ENCODE results near the gene TCTN1.
"Not testable (repeated sequence)": the region's sequence is repeated elsewhere in the genome, so short reads cannot be mapped to it uniquely, and the experiment has no call there.

Gene TCTN1

GRCh38 chr12:110613771-110614684 lies at the start of gene TCTN1:
Gene TCTN1 (plus strand): TSS chr12:110614129. CDS start chr12:110614183, 54 bp downstream.
- peak; percentile 98 for DNase-seq

- DNase-seq = no peak
Observed at GRCh38 chr12:110564471-110564991, 49.4 kb upstream of the TCTN1 start.

- no peak for DNase-seq
Observed at GRCh38 chr12:110565894-110566871, 47.7 kb upstream of the TCTN1 start.

- DNase-seq = no peak
Observed at GRCh38 chr12:110566993-110567392, 46.9 kb upstream of the TCTN1 start.

GRCh38 chr12:110568752-110569151 lies 45.2 kb upstream of the TCTN1 start:
- no peak for DNase-seq

GRCh38 chr12:110569838-110570237 lies 44.1 kb upstream of the TCTN1 start:
- DNase-seq = not testable (repeated sequence)

- not testable (repeated sequence) for DNase-seq
Observed at GRCh38 chr12:110570798-110571197, 43.1 kb upstream of the TCTN1 start.

- DNase-seq = no peak
Observed at GRCh38 chr12:110574044-110574443, 39.9 kb upstream of the TCTN1 start.

- DNase-seq = not testable (repeated sequence)
Observed at GRCh38 chr12:110574717-110575230, 39.2 kb upstream of the TCTN1 start.

- no peak for DNase-seq
Observed at GRCh38 chr12:110575326-110575725, 38.6 kb upstream of the TCTN1 start.

GRCh38 chr12:110576504-110576903 lies 37.4 kb upstream of the TCTN1 start:
- no peak for DNase-seq

- DNase-seq = no peak
Observed at GRCh38 chr12:110577864-110578693, 35.9 kb upstream of the TCTN1 start.

GRCh38 chr12:110578694-110579534 lies 35.0 kb upstream of the TCTN1 start:
- DNase-seq = peak; percentile 28

GRCh38 chr12:110579535-110580253 lies 34.2 kb upstream of the TCTN1 start:
- DNase-seq = no peak

GRCh38 chr12:110581931-110582275 lies 32.0 kb upstream of the TCTN1 start:
- no peak for DNase-seq

- peak; percentile 84 for DNase-seq
Observed at GRCh38 chr12:110582276-110583136, 31.4 kb upstream of the TCTN1 start.

GRCh38 chr12:110583137-110584059 lies 30.5 kb upstream of the TCTN1 start, which contains the start of gene PPTC7:
Gene PPTC7 (minus strand): TSS chr12:110583318. CDS start chr12:110583031, 287 bp downstream.
- DNase-seq = peak; percentile 97

GRCh38 chr12:110585231-110585799 lies 28.6 kb upstream of the TCTN1 start:
- no peak for DNase-seq
